Measurements from ENCODE around the gene FARP2. TPM values are rescaled to one million over a fixed set of nuclear protein-coding genes. Genes with fewer than 3 reads are reported as not detected.

FARP2 gene
- total and polyA plus RNA-seq, 2 of the 13 experiments (the other 11 are each of a cell fraction or from before 2014, with no cell fraction given), result 28.0 to 45.4 TPM

DNA sequence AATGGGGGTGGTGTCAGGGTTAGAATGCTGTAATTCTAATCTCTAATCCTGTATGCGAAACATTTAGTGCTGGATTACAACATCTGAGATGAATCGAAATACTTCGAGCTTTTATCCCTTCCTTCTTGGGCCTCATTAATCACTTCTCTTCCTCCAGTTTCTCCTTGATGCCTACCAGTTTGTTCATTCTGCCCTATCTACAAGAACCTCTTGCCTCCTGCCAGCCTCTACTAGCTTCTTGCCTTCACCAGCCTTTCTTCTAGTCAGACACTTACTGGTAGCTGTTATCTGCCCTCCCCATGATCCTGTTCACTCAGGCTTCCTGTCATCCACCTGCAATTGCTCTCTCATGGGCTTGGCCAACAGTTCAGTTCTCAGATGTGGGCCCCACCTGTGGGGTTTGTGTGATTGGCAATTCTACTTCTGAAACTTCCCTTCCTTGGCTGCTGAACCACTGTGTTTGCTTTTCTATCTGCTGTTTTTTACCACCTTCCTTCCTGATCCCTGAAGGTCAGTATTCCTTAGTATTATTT is 15.4 kb upstream of the FARP2 start:
- POLR2A ChIA-PET, result no interaction called here
- no peak overlapping the region for H3K4me2 ChIP-seq (ENCODE audit: low read depth, low read length)
- H3K79me2 ChIP-seq (ENCODE audit: insufficient read depth, low read length), result peaks cover 5% of the 10 kb centered on the region
- FAIRE-seq (no peak), ATAC-seq (no peak), DNase-seq (ENCODE audit: low spot score) (no peak)
- H3K9ac ChIP-seq (ENCODE audit: insufficient read depth, low read depth, low read length), result no peak overlapping the region
- intact Hi-C loops (cut with micrococcal nuclease; ENCODE audit: unreplicated experiment) (no loop called here), in situ Hi-C loops (cut with HindIII; ENCODE audit: extremely low pct_ligation_motif_present, low pct_unique_long_range_greater_than_20kb) (no loop called here)
- H3K27ac ChIP-seq (ENCODE audit: extremely low read length, insufficient read depth, low read length), result no peak overlapping the region
- H3K27me3 ChIP-seq (ENCODE audit: control insufficient read depth in 1 of 2, insufficient read depth in 2 of 2, low read length in 2 of 2), result no peaks in the 10 kb centered on the region
- H3K9me3 ChIP-seq (ENCODE audit: low read length), result no peaks in the 10 kb centered on the region
- H3K4me3 ChIP-seq (replicated peaks in 1 of 3; ENCODE audit: insufficient read depth in 1 of 3, low read depth in 2 of 3, low read length in 3 of 3), result no peak overlapping the region
- WGBS (ENCODE audit: low lambda C conversion rate), result 98% methylated on average over 3 of the region's 3 CpGs
- H3K4me1 ChIP-seq (ENCODE audit: insufficient read depth, low read length), result no peaks in the 10 kb centered on the region
- BruUV-seq (replicated peaks), result no TSS peak
- peaks cover 44 to 88% of the 10 kb centered on the region in 2 experiments for H3K36me3 ChIP-seq (replicated peaks in 1 of 2; ENCODE audit: control insufficient read depth in 1 of 2, insufficient read depth in 2 of 2, low read length in 2 of 2)
- H4K20me1 ChIP-seq (ENCODE audit: insufficient read depth, low read length), result peaks cover 10% of the 10 kb centered on the region
- no peak for TF ChIP-seq ZFP37 (CRISPR knock-in tag; IDR thresholded peaks at IDR 0.05; ENCODE audit: borderline replicate concordance)
- TF ChIP-seq MAZ (IDR thresholded peaks at IDR 0.05; ENCODE audit: borderline replicate concordance, low read depth, low read length), result no peak
- no peak for TF ChIP-seq MAZ (CRISPR knock-in tag; IDR thresholded peaks at IDR 0.05; ENCODE audit: low read depth)
- TF ChIP-seq ZC3H4 (CRISPR knock-in tag; IDR thresholded peaks at IDR 0.05; ENCODE audit: borderline replicate concordance), result no peak
- TF ChIP-seq ZNF780A (CRISPR knock-in tag; IDR thresholded peaks at IDR 0.05), result no peak
- peak; percentile 26 for TF ChIP-seq RBM22 (optimal IDR thresholded peaks at IDR 0.05; ENCODE audit: low read length)
- H2AFZ ChIP-seq (ENCODE audit: low read length), result no peak overlapping the region
- CTCF ChIA-PET (ENCODE audit: low intra/inter-chr PET ratio, low total read pairs), result interaction anchor here (0.6 kb wide), 1 partner anchor 291 kb away, joined by 3 read pairs; no protein-coding TSS in a partner anchor

DNA sequence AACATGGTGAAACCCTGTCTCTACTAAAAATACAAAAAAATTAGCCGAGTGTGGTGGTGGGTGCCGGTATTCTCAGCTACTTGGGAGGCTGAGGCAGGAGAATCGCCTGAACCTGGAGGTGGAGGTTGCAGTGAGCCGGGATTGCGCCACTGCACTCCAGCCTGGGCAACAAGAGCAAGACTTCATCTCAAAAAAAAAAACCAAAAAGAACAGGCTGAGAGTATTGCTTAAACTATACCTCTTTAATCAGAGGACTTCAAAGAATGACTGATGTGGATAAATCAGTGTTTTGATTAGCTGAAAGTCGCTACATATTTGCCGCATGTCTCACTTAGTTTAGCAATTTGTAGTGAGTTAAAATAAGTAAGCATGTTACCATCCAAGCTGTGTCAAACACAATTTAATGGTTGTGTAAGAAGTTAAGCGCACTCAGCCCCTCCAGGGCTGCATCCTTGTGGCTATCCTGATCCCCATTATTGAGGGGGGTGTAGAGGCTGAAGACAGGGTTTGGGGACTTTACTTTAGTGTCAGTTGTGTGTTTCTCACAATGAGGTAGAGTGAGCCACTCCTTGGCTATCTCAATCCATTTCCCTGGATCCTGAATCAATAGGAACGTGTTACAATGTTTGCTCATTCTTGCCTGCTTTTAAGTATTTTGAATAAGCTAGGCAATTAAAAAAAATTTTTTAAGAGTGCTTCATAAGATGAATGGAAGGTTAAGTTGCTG is 11.0 kb upstream of the FARP2 start:
- no peak for ATAC-seq
- H3K27me3 ChIP-seq (ENCODE audit: control insufficient read depth in 1 of 2, insufficient read depth in 2 of 2, low read length in 2 of 2), result no peaks in the 10 kb centered on the region
- no peak overlapping the region for H3K27ac ChIP-seq (ENCODE audit: extremely low read length, insufficient read depth, low read length)
- intact Hi-C loops (cut with micrococcal nuclease; ENCODE audit: unreplicated experiment), result no loop called here
- no peak overlapping the region for H3K9ac ChIP-seq (ENCODE audit: insufficient read depth, low read depth, low read length)
- peaks cover 12% of the 10 kb centered on the region for H3K4me1 ChIP-seq (ENCODE audit: insufficient read depth, low read length)
- peaks cover 45 to 92% of the 10 kb centered on the region in 2 experiments for H3K36me3 ChIP-seq (replicated peaks in 1 of 2; ENCODE audit: control insufficient read depth in 1 of 2, insufficient read depth in 2 of 2, low read length in 2 of 2)
- H2AFZ ChIP-seq (ENCODE audit: low read length), result no peak overlapping the region
- BruUV-seq (replicated peaks), result no TSS peak
- TF ChIP-seq CBFB (CRISPR knock-in tag; IDR thresholded peaks at IDR 0.05), result no peak
- TF ChIP-seq, protein P1, sequence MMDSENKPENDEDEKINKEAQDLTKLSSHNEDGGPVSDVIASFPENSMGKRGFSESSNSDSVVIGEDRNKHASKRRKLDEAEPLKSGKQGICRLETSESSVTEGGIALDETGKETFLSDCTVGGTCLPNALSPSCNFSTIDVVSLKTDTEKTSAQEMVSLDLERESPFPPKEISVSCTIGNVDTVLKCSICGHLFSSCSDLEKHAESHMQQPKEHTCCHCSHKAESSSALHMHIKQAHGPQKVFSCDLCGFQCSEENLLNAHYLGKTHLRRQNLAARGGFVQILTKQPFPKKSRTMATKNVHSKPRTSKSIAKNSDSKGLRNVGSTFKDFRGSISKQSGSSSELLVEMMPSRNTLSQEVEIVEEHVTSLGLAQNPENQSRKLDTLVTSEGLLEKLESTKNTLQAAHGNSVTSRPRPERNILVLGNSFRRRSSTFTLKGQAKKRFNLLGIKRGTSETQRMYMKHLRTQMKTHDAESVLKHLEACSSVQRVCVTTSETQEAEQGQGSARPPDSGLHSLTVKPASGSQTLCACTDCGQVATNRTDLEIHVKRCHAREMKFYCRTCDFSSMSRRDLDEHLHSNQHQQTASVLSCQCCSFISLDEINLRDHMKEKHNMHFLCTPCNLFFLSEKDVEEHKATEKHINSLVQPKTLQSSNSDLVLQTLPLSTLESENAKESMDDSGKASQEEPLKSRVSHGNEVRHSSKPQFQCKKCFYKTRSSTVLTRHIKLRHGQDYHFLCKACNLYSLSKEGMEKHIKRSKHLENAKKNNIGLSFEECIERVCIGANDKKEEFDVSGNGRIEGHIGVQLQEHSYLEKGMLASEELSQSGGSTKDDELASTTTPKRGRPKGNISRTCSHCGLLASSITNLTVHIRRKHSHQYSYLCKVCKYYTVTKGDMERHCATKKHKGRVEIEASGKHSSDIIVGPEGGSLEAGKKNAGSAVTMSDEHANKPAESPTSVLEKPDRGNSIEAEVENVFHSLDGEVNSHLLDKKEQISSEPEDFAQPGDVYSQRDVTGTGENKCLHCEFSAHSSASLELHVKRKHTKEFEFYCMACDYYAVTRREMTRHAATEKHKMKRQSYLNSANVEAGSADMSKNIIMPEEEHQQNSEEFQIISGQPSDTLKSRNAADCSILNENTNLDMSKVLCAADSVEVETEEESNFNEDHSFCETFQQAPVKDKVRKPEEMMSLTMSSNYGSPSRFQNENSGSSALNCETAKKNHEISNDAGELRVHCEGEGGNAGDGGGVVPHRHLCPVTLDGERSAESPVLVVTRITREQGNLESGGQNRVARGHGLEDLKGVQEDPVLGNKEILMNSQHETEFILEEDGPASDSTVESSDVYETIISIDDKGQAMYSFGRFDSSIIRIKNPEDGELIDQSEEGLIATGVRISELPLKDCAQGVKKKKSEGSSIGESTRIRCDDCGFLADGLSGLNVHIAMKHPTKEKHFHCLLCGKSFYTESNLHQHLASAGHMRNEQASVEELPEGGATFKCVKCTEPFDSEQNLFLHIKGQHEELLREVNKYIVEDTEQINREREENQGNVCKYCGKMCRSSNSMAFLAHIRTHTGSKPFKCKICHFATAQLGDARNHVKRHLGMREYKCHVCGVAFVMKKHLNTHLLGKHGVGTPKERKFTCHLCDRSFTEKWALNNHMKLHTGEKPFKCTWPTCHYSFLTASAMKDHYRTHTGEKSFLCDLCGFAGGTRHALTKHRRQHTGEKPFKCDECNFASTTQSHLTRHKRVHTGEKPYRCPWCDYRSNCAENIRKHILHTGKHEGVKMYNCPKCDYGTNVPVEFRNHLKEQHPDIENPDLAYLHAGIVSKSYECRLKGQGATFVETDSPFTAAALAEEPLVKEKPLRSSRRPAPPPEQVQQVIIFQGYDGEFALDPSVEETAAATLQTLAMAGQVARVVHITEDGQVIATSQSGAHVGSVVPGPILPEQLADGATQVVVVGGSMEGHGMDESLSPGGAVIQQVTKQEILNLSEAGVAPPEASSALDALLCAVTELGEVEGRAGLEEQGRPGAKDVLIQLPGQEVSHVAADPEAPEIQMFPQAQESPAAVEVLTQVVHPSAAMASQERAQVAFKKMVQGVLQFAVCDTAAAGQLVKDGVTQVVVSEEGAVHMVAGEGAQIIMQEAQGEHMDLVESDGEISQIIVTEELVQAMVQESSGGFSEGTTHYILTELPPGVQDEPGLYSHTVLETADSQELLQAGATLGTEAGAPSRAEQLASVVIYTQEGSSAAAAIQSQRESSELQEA (CRISPR knock-in tag; IDR thresholded peaks at IDR 0.05; ENCODE audit: not compliant biosample characterization), result no peak
- peak; percentile 83 for TF ChIP-seq RBM22 (optimal IDR thresholded peaks at IDR 0.05; ENCODE audit: low read length)
- TF ChIP-seq HMG20A (CRISPR knock-in tag; IDR thresholded peaks at IDR 0.05; ENCODE audit: borderline replicate concordance), result no peak
- in situ Hi-C loops (cut with HindIII; ENCODE audit: extremely low pct_ligation_motif_present, low pct_unique_long_range_greater_than_20kb), result no loop called here
- no peak overlapping the region for H3K4me3 ChIP-seq (replicated peaks in 1 of 3; ENCODE audit: insufficient read depth in 1 of 3, low read depth in 2 of 3, low read length in 3 of 3)
- peaks cover 4% of the 10 kb centered on the region for H4K20me1 ChIP-seq (ENCODE audit: insufficient read depth, low read length)
- DNase-seq (ENCODE audit: low spot score), result no peak
- ChIA-PET CTCF (ENCODE audit: low intra/inter-chr PET ratio, low total read pairs) (interaction anchor here (0.7 kb wide), 1 partner anchor 71 kb away, joined by 3 read pairs; no protein-coding TSS in a partner anchor), POLR2A (no interaction called here)
- no peak overlapping the region for H3K4me2 ChIP-seq (ENCODE audit: low read depth, low read length)
- H3K9me3 ChIP-seq (ENCODE audit: low read length), result no peaks in the 10 kb centered on the region
- FAIRE-seq, result no peak
- WGBS (ENCODE audit: low lambda C conversion rate), result 90% methylated on average over 9 of the region's 9 CpGs
- peaks cover 2% of the 10 kb centered on the region for H3K79me2 ChIP-seq (ENCODE audit: insufficient read depth, low read length)

Measured in HepG2 (cell line).